IPS DF 4.7 (cell line): Measurements from ENCODE around the gene DNAH12.

Experiments used
- DNase-seq: peaks from one replicate; pipeline ENCODE4 v3.0.0-alpha.2; 2013; ENCODE audit warnings: low spot score; ENCODE audit errors: extremely low read depth

DNAH12 gene, protein sequence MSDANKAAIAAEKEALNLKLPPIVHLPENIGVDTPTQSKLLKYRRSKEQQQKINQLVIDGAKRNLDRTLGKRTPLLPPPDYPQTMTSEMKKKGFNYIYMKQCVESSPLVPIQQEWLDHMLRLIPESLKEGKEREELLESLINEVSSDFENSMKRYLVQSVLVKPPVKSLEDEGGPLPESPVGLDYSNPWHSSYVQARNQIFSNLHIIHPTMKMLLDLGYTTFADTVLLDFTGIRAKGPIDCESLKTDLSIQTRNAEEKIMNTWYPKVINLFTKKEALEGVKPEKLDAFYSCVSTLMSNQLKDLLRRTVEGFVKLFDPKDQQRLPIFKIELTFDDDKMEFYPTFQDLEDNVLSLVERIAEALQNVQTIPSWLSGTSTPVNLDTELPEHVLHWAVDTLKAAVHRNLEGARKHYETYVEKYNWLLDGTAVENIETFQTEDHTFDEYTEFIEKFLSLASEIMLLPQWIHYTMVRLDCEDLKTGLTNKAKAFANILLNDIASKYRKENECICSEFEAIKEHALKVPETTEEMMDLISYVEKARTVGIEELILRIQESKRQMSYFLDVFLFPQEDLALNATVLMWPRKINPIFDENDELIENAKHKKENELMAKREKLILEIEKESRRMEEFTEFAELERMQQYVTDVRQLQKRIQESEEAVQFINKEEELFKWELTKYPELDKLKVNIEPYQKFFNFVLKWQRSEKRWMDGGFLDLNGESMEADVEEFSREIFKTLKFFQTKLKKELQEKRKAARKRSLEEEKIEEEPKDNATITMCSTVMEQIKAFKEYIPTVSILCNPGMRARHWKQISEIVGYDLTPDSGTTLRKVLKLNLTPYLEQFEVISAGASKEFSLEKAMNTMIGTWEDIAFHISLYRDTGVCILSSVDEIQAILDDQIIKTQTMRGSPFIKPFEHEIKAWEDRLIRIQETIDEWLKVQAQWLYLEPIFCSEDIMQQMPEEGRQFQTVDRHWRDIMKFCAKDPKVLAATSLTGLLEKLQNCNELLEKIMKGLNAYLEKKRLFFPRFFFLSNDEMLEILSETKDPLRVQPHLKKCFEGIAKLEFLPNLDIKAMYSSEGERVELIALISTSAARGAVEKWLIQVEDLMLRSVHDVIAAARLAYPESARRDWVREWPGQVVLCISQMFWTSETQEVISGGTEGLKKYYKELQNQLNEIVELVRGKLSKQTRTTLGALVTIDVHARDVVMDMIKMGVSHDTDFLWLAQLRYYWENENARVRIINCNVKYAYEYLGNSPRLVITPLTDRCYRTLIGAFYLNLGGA (N-terminal part only)

DNA sequence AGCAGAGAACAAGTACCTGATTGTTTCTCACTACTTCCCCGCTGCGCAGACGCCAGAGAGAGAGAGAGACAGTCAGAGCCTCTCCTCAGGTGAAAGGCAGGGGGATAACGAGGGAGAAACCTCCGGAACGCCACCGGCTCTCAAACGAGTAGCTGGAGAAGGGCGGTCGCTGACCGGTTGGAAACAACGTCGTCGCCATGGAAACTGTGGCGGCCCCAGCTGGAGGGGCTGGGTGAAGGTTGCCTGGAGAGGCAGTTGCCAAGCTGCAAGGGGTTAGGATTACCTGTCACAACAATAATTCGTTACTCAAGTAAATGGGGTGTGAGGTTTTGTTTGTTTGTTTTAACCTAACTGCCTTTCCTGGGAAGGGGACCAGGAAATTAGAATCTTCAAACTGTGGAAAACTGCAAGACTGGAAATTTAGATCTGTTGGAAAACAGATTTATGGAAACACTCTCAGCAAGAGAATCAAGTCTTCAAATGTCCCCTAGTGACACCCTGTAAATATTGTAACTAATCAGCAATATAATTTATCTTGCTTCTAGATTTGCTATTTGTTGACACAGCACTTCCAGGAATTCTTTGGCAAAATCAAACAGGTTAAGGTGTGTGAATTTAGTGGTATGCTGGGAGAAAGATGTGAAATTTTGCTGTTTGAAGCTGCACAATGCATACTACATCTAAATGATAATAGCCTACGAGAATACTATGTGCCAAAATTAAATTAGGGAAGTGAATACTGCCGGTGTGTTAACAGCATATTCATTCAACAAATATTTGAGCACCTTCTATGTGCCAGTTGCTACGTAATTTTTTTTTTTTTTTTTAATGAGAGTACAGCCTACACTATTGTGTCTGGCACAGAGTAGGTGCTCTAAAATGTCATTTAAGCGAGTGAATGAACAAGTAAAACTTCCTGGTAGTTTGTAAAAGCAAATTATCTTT is at the start of gene DNAH12:
DNAH12 (minus strand) TSS at position 164 of the 945 bp plus-strand sequence. CDS start 1,474 bp downstream, outside the sequence.
- DNase-seq = peak; percentile 64

DNA sequence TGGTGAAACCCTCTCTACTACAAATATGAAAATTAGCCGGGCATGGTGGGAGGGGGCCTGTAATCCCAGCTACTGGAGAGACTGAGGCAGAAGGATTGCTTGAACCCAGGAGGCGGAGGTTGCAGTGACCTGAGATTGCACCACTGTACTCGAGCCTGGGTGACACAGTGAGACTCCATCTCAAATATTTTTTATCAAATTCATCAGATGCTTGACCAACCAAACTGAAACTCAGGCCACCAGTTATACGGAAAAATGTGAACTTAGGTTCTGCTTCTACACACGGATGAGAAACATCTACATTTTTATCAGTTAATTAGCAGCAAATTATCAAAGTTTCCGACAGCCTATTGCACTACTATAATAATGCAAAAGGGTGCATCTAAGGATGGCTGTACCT is 48.2 kb upstream of the DNAH12 start:
- DNase-seq = no peak

DNA sequence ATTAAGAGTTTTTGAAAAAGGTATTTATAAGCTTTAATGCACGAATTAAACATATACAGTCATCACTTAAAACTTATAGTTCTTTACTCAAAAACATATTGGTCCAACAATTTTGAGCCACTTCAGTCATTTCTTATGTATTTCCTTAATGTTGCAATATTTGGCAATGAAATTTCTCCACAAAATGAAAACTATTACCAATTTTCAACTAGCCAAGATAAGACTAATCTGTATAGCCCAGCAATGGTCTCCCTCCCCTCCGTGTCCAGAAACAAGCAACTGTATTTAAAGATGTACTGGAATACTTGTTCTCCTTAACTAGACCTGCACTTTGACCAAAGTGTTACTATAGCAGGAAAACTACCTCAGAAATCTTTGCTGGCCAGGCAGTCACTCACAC is 43.8 kb upstream of the DNAH12 start:
- no peak for DNase-seq

DNA sequence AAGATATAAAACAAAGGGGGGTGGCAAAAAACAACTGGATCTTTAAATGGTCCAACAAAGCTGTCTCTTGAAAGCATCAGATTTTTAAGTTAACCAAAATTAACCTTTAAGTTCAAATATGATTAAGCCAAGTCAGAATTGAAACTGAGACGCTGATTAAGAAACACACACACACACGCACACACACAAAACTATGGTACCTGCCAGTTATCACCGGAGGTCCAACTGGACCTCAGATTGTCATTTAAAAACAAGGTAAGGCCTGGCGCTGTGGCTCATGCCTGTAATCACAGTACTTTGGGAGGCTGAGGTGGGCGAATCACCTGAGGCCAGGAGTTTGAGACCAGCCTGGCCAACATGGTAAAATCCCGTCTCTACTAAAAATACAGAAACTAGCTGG is 42.6 kb upstream of the DNAH12 start:
- no peak for DNase-seq

DNA sequence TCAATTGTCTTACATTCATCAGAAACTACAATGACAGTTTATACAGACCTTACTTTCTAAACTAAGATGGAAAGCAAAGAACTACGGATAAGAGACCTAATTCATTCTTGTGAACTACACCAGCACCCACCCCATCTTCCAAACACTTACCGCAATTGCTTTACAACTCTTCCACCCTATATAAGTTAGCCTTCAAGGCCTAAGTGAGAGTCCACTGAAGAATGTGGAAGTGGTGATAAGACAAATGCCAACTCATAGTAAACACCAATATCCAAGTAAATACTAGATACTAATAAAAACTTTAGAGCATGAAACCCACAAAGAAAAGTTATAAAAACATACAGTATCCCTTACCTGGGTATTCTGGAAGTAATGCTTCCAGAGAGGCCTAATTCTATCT is 39.4 kb upstream of the DNAH12 start:
- no peak for DNase-seq

DNA sequence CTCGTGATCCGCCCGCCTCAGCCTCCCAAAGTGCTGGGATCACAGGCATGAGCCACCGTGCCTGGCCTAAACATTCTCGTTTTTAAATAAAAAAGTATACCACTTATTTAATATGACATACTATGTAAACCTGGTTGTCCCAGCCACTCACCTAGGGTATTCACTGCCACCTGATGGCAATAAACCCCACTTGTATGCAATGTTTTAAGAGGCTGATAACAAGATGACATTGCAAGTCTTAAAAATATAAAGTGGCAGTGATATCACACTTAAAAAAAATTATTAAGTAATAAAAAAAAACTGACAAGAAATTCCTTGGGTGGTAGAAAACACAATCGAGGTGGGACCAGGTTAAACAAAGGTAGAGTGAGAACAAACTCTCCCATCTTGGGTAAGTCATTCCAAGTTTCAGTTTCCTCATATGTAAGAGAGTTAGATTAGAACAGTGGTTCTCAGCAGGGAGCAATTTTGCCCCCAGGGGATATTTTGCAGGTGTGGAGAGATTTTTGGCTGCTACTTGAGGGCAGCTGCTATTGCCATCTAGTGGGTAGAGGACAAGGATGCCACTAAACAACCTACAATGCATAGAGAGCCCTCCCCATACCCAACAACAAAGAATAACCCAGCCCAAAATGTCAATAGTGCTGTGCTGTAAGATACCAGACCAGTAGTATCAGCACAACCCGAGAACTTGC is 38.5 kb upstream of the DNAH12 start:
- no peak for DNase-seq

DNA sequence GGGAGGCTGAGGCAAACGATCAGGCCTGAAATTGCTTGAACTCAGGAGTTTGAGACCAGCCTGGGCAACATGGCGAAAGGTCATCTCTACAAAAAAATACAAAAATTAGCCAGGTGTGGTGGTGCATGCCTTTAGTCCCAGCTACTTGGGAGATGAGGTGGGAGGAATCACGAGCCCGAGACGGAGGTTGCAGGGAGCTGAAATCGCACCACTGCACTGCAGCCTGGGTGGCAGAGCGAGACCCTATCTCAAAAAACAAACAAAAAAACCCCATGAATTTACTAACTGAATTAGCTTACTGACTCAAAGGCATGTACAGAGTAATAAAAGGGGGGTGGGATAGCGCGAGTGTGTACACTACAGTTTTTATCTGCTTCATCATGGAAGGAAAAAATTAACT is 33.7 kb upstream of the DNAH12 start:
- no peak for DNase-seq

DNA sequence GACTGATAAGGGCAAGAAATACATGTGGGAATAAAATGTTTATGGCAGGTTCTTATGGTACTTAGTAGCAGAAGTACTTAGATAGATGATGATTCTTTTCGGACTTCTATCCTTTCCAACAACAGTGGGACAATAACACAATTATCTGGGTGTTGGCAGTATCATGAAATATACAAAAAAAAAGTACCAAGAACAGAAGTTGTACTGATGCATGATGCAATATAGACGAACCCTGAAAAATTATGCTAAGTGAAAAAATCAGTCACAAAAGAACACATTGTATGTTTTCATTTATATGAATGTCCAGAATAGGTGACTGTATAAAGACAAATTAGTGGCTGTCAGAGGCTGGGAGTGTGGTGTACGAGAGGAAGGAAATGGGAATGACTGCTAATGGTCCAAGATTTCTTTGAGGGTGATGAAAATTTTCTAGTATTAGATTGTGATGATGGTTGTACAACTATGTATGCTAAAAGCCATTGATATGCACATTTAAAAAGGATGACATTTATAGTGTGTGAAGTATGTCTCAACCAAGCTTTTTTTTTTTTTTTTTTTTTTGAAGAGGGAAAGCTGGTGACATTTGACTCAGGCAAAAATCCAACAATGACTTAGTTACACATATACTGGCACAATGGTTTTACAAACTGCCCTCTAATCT is 32.0 kb upstream of the DNAH12 start:
- no peak for DNase-seq

DNA sequence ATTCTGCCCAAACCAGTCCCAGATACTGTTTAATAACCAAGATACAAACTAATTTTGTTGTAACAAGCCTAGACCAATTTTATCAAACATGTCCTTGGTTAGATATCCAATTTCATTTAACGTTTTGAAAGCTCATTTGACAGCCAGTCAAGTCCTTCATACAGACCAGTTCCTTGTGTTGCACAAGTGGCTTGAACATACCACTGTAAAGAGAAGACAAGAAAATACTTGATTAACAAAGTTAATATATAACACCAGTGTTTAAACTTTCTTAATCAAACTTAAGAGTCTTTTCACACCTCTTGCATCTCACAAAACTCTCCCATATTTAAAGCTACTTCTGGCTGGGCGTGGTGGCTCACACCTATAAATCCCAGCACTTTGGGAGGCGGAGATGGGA is 28.0 kb upstream of the DNAH12 start:
- no peak for DNase-seq

DNA sequence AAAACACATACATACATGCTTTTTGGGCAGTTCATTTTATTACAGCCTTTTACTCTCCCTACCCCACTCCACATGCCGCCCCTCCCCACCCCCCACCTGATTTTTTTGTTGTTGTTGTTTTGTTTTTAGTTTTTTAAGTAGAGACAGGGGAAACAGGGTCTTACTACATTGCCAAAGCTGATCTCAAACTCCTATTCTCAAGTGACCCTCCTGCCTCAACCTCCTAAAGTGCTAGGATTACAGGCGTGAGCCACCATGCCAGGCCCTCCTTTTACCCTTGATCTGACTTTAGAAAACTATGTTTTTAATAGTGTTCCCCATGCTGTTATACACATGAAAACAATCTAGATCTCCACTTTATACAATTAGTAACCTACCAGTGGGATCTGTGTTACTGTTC is 26.7 kb upstream of the DNAH12 start:
- DNase-seq = no peak

DNA sequence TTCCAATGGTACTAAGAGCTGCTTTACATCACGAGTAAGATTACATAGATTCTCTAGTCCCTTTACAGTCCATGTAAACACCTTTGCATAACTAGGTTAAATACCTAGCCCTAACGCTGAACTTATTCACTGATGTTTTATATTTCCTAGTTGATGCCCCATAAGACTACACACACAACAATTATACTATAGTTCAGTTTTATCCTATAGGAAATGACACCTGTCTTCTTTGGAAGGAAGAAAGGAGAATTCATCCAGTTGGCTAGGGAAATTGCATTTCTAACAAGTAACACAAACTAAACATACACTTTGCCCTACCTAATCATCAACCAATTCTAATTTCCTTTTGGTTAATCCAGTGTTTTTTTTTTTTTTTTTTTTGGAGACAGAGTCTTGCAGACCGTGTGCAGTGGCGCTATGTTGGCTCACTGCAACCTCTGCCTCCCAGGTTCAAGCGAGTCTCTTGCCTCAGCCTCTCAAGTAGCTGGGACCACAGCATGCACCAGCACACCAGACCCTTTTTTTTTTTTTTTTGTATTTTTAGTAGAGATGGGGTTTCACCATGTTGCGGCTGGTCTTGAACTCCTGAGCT is 25.8 kb upstream of the DNAH12 start:
- DNase-seq = no peak

DNA sequence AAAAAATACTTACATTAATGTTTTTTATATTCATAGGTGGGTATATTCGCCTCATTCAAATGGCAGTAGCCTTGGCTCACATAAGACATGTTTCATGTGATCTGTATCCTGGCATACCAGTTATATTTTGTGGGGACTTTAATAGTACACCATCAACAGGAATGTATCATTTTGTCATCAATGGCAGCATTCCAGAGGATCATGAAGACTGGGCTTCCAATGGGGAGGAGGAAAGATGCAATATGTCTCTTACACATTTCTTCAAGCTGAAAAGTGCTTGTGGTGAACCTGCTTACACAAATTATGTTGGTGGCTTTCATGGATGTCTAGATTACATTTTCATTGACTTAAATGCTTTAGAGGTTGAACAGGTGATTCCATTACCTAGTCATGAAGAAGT is 15.4 kb upstream of the DNAH12 start:
- DNase-seq = no peak

DNA sequence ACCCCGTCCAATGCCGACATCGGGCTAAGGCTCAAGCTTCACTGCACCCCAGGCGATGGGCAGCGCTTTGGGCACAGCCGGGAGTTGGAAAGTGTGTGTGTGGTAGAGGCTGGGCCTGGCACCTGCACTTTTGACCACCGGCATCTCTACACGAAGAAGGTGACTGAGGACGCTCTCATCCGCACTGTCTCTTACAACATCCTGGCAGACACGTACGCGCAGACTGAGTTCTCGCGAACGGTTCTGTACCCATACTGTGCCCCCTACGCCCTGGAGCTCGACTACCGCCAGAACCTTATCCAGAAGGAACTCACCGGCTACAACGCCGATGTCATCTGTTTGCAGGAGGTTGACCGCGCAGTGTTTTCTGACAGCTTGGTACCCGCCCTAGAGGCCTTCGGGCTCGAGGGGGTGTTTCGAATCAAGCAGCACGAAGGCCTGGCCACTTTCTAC is 13.0 kb upstream of the DNAH12 start:
- DNase-seq = no peak

DNA sequence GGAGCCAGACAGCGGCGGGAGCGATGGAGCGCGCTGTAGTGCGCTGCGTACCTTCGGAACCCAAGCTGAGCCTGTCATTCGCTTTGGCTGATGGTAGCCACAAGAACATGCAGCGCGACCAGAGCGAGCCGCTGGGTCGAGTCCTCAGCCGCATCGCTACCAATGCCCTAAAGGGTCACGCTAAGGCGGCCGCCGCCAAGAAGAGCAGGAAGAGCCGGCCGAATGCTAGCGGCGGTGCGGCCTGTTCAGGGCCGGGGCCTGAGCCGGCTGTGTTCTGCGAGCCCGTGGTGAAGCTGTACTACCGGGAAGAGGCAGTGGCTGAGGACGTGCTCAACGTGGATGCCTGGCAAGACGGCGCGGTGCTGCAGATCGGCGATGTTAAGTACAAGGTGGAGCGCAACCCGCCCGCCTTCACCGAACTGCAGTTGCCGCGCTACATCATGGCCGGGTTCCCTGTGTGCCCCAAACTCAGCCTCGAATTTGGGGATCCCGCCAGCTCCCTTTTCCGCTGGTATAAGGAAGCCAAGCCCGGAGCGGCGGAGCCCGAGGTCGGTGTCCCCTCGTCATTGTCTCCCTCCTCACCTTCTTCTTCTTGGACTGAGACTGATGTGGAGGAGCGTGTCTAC is 12.4 kb upstream of the DNAH12 start:
- no peak for DNase-seq

DNA sequence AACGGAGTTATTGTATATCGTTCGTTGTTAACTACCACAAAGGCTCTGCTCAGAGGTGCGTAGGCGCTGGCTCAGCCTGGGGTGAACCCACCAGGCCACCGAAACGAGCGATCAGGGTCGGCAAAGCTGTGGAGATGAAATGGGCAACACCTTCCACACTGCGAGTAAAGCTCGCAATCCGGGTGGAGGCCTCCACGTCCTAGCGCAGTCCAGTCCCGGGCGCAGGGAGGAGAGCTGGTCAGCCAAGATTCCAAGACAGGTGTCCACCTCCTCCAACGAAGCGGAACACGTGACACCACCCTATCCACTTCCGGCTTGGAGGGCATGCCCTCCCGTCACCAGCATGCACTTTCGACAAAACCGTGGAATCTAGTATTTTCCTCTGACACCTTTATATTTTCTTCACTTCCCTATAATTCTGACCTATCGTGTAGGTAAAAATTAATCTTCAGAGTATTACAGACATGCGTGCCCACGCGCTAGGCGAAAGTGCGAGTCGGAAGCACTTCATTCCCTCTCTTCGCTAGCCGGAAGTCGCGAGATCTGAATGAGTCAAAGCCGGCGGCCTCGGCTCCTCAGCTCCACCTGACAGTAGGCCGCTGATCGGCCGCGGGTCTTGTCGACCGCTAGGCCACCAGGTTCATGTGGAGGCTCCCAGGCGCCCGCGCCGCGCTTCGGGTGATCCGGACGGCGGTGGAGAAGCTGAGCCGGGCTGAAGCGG is 11.8 kb upstream of the DNAH12 start, which contains the start of gene PDE12:
PDE12 (plus strand) TSS at position 537 of the 721 bp plus-strand sequence; CDS start at position 643, 106 bp downstream.
- DNase-seq = peak; percentile 46

DNA sequence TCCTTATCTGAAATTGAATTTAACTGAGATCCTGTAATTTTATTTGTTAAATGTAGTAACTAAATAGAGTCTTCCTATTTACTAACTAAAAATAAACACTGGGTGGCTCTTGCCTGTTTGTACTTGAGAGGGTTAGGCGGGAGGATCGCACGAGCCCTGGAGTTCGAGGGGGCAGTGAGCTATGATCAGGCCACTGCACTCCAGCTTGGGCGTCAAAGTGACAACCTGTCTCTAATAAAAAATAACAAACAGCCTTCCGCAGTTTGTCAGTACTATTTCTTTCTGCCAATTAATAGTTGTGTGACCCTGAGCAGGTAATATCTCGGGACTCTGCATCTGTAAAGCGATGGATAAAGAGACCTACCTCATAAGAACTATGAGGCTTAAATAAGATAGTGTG is 11.2 kb upstream of the DNAH12 start:
- DNase-seq = no peak

DNA sequence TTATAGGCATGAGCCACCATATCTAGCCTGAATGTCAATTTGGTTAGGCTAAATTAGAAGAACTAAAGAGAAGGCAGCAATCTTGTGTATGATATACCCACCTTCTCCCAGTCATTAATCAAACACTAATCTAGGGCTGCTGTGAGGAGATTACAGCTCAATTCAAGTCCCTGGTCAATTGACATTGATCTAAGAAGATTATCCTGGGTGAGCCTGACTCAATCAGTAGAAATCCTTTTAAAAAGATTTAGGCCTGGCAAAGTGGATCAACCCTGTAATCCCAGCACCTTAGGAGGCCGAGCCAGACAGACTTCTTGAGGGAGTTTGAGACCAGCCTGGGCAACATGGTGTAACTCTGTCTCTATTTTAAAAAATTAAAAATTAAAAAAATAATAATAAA is 2.5 kb upstream of the DNAH12 start:
- DNase-seq = no peak
